PC-3 (cell line): Measurements from ENCODE around the gene CHEK2. TPM values are rescaled to one million over a fixed set of nuclear protein-coding genes. Genes with fewer than 3 reads are reported as not detected.
A peak's percentile ranks its signal among the peaks of the same experiment; 100 is the strongest.

Source experiments
- ATAC-seq: fragments of 200-7000 bp; cut with Tn5 transposase; 2 replicates; pipeline ENCODE4 v1.9.1; 2020; ENCODE audit warnings: mild to moderate bottlenecking, moderate library complexity
- BruUV-seq: library from RNA; stranded (reverse); fragments of 400-500 nt; replicated peaks from 2 replicates; lab custom pipeline; 2021; lab: Mats Ljungman, UMichigan
- CTCF ChIA-PET: fragments of 300-600 bp; sonication (Branson Sonifier 250); formaldehyde crosslinking; loops from one replicate; lab custom pipeline; 2022; ENCODE audit warnings: antibody characterized with exemption; lab: Charles Lee
- POLR2A ChIA-PET: fragments of 300-600 bp; sonication (Branson Sonifier 250); formaldehyde crosslinking; loops from one replicate; lab custom pipeline; 2022; ENCODE audit warnings: antibody characterized with exemption; ENCODE audit not compliant: unreplicated experiment; lab: Charles Lee
- DNase-seq: peaks from one replicate; pipeline ENCODE4 v3.0.0-alpha.2; 2015
- H2AFZ ChIP-seq: fragments of 300-600 bp; sonication (generic); 2 replicates; pipeline ENCODE4 v1.6.0; 2016; ENCODE audit warnings: antibody characterized with exemption, low read length
- H3F3A ChIP-seq: fragments of 300-600 bp; sonication (generic); one replicate; pipeline ENCODE4 v1.6.0; 2017; ENCODE audit warnings: antibody characterized with exemption, low read length, control low read depth, mild to moderate bottlenecking; ENCODE audit not compliant: unreplicated experiment
- H3K27ac ChIP-seq: fragments of 300-600 bp; sonication (generic); 2 replicates; pipeline ENCODE4 v1.5.1; 2016; ENCODE audit warnings: mild to moderate bottlenecking, low read length
- H3K27me3 ChIP-seq: fragments of 300-600 bp; sonication (generic); 2 replicates; pipeline ENCODE4 v1.6.1; 2016; ENCODE audit warnings: low read length, mixed read lengths
- H3K36me3 ChIP-seq: fragments of 300-600 bp; sonication (generic); 2 replicates; pipeline ENCODE4 v1.6.1; 2016; ENCODE audit warnings: low read depth, mixed run types, low read length, mixed read lengths
- H3K4me1 ChIP-seq: fragments of 300-600 bp; sonication (generic); 2 replicates; pipeline ENCODE4 v1.5.1; 2016; ENCODE audit warnings: low read length; ENCODE audit not compliant: insufficient read depth
- H3K4me2 ChIP-seq: fragments of 300-600 bp; sonication (generic); 2 replicates; pipeline ENCODE4 v1.6.0; 2016; ENCODE audit warnings: low read length
- H3K4me3 ChIP-seq: fragments of 300-600 bp; sonication (generic); 2 replicates; pipeline ENCODE4 v1.5.1; 2016; ENCODE audit warnings: mild to moderate bottlenecking, low read length, mixed read lengths
- H3K79me2 ChIP-seq: fragments of 300-600 bp; sonication (generic); 2 replicates; pipeline ENCODE4 v1.6.1; 2017; ENCODE audit warnings: low read length, mixed read lengths
- H3K9ac ChIP-seq: fragments of 300-600 bp; sonication (generic); 2 replicates; pipeline ENCODE4 v1.6.0; 2016; ENCODE audit warnings: mild to moderate bottlenecking, low read length
- H3K9me2 ChIP-seq: fragments of 300-600 bp; sonication (generic); replicated peaks from 2 replicates; pipeline ENCODE4 v1.6.1; 2016; ENCODE audit warnings: mixed run types, low read length, mixed read lengths
- H3K9me3 ChIP-seq: fragments of 300-600 bp; sonication (generic); 2 replicates; pipeline ENCODE4 v1.6.1; 2016; ENCODE audit warnings: low read length, mixed read lengths
- H4K20me1 ChIP-seq: fragments of 300-600 bp; sonication (generic); 2 replicates; pipeline ENCODE4 v1.6.1; 2016; ENCODE audit warnings: low read length, mixed read lengths
- EZH2 ChIP-seq: fragments of 300-600 bp; sonication (generic); IDR thresholded peaks from one replicate; pipeline ENCODE4 v1.6.1; 2017; ENCODE audit warnings: antibody characterized with exemption, mild to moderate bottlenecking, low read length; ENCODE audit not compliant: unreplicated experiment
- EZH2phosphoT487 ChIP-seq: fragments of 300-600 bp; sonication (generic); IDR thresholded peaks from 2 replicates; pipeline ENCODE4 v1.6.1; 2018; ENCODE audit warnings: mild to moderate bottlenecking, antibody characterized with exemption, low read length, borderline replicate concordance
- intact Hi-C: fragments of 100-400 bp; cut with micrococcal nuclease; formaldehyde crosslinking; loops from 2 replicates; pipeline ENCODE4 v1.9.0; 2023
- total RNA-seq: library from RNA; depleted of rRNA; stranded (reverse); fragments of >200 nt; gene quantifications from 2 replicates; pipeline ENCODE4 v1.2.3, GENCODE V29; 2014
- TF ChIP-seq, protein P1 (sequence below): fragments of 300-600 bp; sonication (generic); conservative IDR thresholded peaks from 2 replicates; pipeline ENCODE4 v1.5.1; 2017; ENCODE audit warnings: antibody characterized with exemption, low read depth, mild to moderate bottlenecking, low read length

CHEK2 gene
- total RNA-seq, 1 experiment from 2014 or later, result 21.0 TPM

DNA sequence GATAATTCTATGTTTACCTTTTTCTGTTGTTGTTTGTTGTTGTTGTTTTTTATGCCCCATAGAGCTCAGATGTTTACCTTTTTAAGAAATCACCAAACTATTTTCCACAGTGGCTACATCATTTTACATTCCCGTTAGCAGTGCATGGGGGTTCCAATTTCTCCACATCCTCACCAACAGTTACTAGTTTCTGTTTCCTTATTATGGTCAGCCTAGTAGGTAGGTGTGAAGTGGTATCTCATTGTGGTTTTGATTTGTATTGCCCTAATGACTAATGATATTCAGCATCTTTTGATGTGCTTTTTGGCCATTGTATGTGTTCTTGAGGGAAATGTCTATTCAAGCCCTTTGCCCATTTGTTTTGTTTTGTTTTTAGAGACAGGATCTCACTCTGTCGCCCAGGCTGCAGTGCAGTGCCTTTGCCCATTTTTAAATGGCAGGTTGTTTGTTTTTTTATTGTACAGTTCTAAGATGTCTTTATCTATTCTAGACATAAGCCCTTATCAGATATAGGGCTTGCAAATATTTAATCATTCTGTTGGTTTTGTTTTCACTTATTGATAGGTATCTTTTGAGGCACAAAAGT lies 27.5 kb downstream of the CHEK2 start:
- ChIA-PET CTCF (no interaction called here), POLR2A (no interaction called here)
- Histone ChIP-seq H3K9me2 (no peaks in the 10 kb centered on the region), H3K79me2 (no peaks in the 10 kb centered on the region), H3F3A (peaks cover 13% of the 10 kb centered on the region), H3K9me3 (no peaks in the 10 kb centered on the region), H3K4me3 (no peak overlapping the region), H3K4me1 (peaks cover 34% of the 10 kb centered on the region), H4K20me1 (no peaks in the 10 kb centered on the region), H3K4me2 (no peak overlapping the region), H3K36me3 (no peaks in the 10 kb centered on the region; the same call in 1 of the 2 replicates), H3K9ac (no peak overlapping the region), H3K27me3 (no peaks in the 10 kb centered on the region), H3K27ac (no peak overlapping the region), H2AFZ (no peak overlapping the region)
- no TSS peak for BruUV-seq
- DNase-seq, result no peak
- TF ChIP-seq EZH2 (no peak), EZH2phosphoT487 (no peak)
- TF ChIP-seq, protein P1, sequence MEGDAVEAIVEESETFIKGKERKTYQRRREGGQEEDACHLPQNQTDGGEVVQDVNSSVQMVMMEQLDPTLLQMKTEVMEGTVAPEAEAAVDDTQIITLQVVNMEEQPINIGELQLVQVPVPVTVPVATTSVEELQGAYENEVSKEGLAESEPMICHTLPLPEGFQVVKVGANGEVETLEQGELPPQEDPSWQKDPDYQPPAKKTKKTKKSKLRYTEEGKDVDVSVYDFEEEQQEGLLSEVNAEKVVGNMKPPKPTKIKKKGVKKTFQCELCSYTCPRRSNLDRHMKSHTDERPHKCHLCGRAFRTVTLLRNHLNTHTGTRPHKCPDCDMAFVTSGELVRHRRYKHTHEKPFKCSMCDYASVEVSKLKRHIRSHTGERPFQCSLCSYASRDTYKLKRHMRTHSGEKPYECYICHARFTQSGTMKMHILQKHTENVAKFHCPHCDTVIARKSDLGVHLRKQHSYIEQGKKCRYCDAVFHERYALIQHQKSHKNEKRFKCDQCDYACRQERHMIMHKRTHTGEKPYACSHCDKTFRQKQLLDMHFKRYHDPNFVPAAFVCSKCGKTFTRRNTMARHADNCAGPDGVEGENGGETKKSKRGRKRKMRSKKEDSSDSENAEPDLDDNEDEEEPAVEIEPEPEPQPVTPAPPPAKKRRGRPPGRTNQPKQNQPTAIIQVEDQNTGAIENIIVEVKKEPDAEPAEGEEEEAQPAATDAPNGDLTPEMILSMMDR, result no peak
- intact Hi-C loops, result loop anchor here (5.0 kb wide), 1 partner anchor 112 kb away; no protein-coding TSS in a partner anchor
- no peak for ATAC-seq

DNA sequence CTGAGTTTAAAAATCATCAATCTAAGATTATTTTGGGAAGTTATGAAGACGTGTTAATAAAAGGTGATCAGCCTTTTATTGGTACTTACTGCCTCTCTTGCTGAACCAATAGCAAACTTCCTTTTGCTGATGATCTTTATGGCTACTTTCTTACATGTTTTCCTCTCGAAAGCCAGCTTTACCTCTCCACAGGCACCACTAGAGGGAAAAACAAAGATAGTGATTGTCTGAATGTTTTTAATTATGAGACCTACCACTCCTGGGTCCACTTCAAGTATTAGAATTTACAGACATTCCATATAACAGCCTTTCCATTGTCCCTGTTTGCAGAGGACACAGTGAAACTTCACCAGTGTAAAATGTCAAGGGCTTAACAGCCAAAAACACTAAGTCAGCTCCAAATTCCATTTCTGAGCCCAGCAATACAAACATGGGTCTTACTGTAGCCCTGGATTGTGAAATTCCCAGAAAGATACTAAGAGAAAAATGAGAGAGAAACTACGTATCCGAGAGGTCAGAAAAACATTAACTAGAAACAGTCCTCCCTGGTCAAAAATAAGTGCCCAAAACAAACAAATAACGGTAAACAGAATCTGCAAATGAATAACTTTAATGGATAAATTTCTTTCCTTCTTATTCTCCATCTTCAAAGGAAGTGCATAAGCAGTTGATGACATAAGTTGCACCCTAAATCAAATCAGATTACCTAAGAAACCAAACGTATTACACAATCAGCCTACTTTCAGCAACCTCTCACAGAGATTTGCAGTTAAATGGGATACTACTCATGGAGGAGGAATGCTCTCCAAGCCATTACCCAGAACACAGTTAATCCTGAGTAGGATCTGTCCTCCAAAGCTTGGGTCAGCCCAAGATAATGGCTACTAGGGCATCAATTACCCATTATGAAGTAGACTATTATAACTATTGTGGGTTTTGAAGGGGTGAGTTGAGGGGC lies 29.5 kb downstream of the CHEK2 start:
- Histone ChIP-seq H3K4me2 (no peak overlapping the region), H4K20me1 (no peaks in the 10 kb centered on the region), H3K36me3 (peaks cover under 1% of the 10 kb centered on the region; the same call in 1 of the 2 replicates), H3K9ac (no peak overlapping the region), H3K27me3 (no peaks in the 10 kb centered on the region), H3K9me3 (no peaks in the 10 kb centered on the region), H2AFZ (no peak overlapping the region), H3K79me2 (no peaks in the 10 kb centered on the region), H3K4me3 (no peak overlapping the region), H3F3A (peaks cover 13% of the 10 kb centered on the region), H3K4me1 (peaks cover 34% of the 10 kb centered on the region), H3K9me2 (no peaks in the 10 kb centered on the region), H3K27ac (no peak overlapping the region)
- POLR2A ChIA-PET, result interaction anchor here (0.6 kb wide), 1 partner anchor 510 kb away, joined by 3 read pairs; no protein-coding TSS in a partner anchor
- intact Hi-C loops, result loop anchor here (2.0 to 5.0 kb wide), 2 partner anchors 31 to 110 kb away; partner anchors contain the start of gene HSCB
- TF ChIP-seq, protein P1, result no peak
- no peak for TF ChIP-seq EZH2phosphoT487
- no peak for TF ChIP-seq EZH2
- BruUV-seq, result no TSS peak
- DNase-seq (peak; percentile 64), ATAC-seq (no peak)
- CTCF ChIA-PET, result no interaction called here
